HS-27A (cell line): ENCODE measurements around the gene PGGT1B.
A peak's percentile ranks its signal among the peaks of the same experiment; 100 is the strongest.

Experiments
- DNase-seq: peaks from one replicate; pipeline ENCODE4 v3.0.0-alpha.2; 2012; ENCODE audit warnings: low read depth, missing footprints

The PGGT1B gene

GRCh38 chr5:115180165-115180709 lies 82.4 kb downstream of the PGGT1B start:
- no peak for DNase-seq

- DNase-seq: no peak
These were observed 83.1 kb downstream of the PGGT1B start for GRCh38 chr5:115179394-115180164.

- DNase-seq: no peak
These were observed 83.7 kb downstream of the PGGT1B start for GRCh38 chr5:115179030-115179393.

- DNase-seq: no peak
These were observed 91.7 kb downstream of the PGGT1B start for GRCh38 chr5:115170929-115171510.

GRCh38 chr5:115170134-115170928 lies 92.3 kb downstream of the PGGT1B start:
- peak; percentile 4 for DNase-seq

GRCh38 chr5:115169487-115170133 lies 93.1 kb downstream of the PGGT1B start, which contains the start of gene TRIM36:
TRIM36 (minus strand) TSS chr5:115169908; CDS start chr5:115169634, 274 bp downstream.
- peak; percentile 56 for DNase-seq

GRCh38 chr5:115168829-115169486 lies 93.7 kb downstream of the PGGT1B start:
- DNase-seq: no peak

GRCh38 chr5:115166744-115167393 lies 95.8 kb downstream of the PGGT1B start:
- no peak for DNase-seq

- DNase-seq: no peak
These were observed 96.9 kb downstream of the PGGT1B start for GRCh38 chr5:115165790-115166189.

GRCh38 chr5:115160975-115161475 lies 101.7 kb downstream of the PGGT1B start:
- no peak for DNase-seq
